Measurements from ENCODE around the gene FAM32A.

DNA sequence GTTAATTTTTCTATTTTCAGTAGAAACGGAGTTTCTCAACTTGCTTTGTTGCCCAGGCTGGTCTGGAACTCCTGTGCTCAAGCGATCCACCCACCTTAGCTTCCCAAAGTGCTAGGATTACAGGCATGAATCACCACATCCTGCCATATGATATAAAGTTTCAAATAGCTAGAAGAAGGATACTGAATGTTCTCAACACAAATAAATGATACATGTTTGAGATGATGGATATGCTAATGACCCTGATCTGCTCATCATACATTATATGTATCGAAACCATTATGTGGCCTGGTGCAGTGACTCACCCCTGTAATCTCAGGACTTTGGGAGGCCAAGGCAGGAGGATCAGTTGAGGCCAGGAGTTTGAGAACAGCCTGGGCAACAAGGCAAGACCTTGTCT, 23.4 kb upstream of the FAM32A start:
- TF ChIP-seq BCL11A (IDR thresholded peaks at IDR 0.05; ENCODE audit: low read depth in 2 of 2, low read length in 2 of 2): no peak
- no peak for TF ChIP-seq POLR2AphosphoS5 (IDR thresholded peaks at IDR 0.05; ENCODE audit: low read depth, low read length)

Data from H1 (cell line).